Skeletal muscle tissue (tissue), 4 donors: ENCODE results near the gene IFI27. TPM values are rescaled to one million over a fixed set of nuclear protein-coding genes. Genes with fewer than 3 reads are reported as not detected.
A peak's percentile ranks its signal among the peaks of the same experiment; 100 is the strongest.

Source experiments
- H3K27ac ChIP-seq: one replicate; pipeline ENCODE4 v1.7.0; 2013; ENCODE audit warnings: mild to moderate bottlenecking, low read depth, low read length, inconsistent platforms
- H3K27me3 ChIP-seq, 3 donors: one replicate each; pipeline ENCODE4 v1.7.0; 2013; ENCODE audit warnings: low read length in 3 of 3; ENCODE audit not compliant: control insufficient read depth in 3 of 3, insufficient read depth in 3 of 3
- H3K36me3 ChIP-seq, 3 donors: one replicate each; pipeline ENCODE4 v1.7.0; 2013; ENCODE audit warnings: low read length in 3 of 3; ENCODE audit not compliant: control insufficient read depth in 3 of 3, insufficient read depth in 3 of 3
- H3K4me1 ChIP-seq, 3 donors: one replicate each; pipeline ENCODE4 v1.7.0; 2013; ENCODE audit warnings: low read length in 3 of 3, mild to moderate bottlenecking in 3 of 3; ENCODE audit not compliant: control insufficient read depth in 3 of 3, insufficient read depth in 3 of 3
- H3K4me3 ChIP-seq, 3 donors: one replicate each; pipeline ENCODE4 v1.7.0; 2013; ENCODE audit warnings: low read length in 3 of 3
- H3K9ac ChIP-seq, 3 donors: one replicate each; pipeline ENCODE4 v1.7.0; 2013; ENCODE audit warnings: low read length in 3 of 3, mild to moderate bottlenecking in 3 of 3, moderate library complexity in 2 of 3, low read depth in 1 of 3
- H3K9me3 ChIP-seq, 3 donors: one replicate each; pipeline ENCODE4 v1.7.0; 2013; ENCODE audit warnings: low read length in 3 of 3; ENCODE audit not compliant: control insufficient read depth in 3 of 3
- total RNA-seq: library from RNA; depleted of rRNA; stranded (reverse); fragments of >200 nt; gene quantifications from one replicate; pipeline ENCODE4 v1.2.3, GENCODE V29; 2014
- donor health status: Osteomylitis.

IFI27 gene
- total RNA-seq, 1 donor from 2014 or later, result 1.6 TPM

DNA sequence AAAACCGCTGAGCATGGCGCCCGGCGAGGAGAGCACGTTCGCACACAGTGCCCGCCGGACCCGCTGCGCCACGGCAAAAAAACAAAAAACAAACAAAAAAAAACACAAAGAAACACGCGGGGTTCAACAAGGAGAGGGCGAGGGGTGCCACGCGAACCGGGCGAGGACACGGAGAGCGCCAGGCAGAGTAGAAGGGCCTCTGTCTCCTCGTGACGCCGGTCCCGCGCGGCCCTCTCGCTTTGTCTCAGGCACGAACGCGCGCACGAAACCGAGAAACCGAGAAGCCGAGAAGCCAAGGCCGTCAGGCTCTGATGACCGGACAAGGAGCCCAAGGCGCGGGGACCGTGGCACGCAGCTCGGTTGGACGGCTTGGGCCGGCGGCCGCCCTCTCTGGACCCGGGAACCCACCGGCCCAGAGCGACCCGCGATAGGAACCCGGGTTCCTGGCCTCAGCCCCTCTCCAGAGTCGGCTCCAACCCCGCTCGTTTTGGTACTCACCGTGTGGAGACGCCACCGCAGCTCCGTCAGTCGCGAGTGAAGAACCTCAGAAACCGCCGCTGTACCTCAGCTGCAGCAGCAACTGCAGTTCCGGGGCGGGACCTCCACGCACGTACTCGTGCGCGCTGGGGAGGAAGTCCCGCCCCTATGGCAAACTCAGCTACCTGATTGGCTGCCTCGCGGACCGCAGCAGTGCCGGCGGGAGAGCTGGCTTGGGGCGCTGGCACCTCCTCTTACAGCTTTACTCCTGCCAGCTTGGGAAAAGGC, 29.7 kb upstream of the IFI27 start, which contains the start of the genes DDX24 and IFI27L1:
Gene DDX24 (minus strand): TSS at position 582 of the 765 bp plus-strand sequence. CDS start 1,460 bp downstream, outside the sequence.
Gene IFI27L1 (plus strand): TSS at position 690 of the 765 bp plus-strand sequence. CDS start 15,628 bp downstream, outside the sequence.
- Histone ChIP-seq H3K27ac (peak within 1 kb of the TSS; percentile 93), H3K36me3 (peaks cover 7 to 14% (median 10%) of the 10 kb centered on the region in 3 donors), H3K27me3 (no peaks in the 10 kb centered on the region), H3K4me1 (peaks cover 28 to 42% (median 36%) of the 10 kb centered on the region in 3 donors), H3K4me3 (peak within 1 kb of the TSS; percentile 92 to 95 (median 92)), H3K9ac (peak within 1 kb of the TSS; percentile 94 to 95 (median 94)), H3K9me3 (no peaks in the 10 kb centered on the region)

DNA sequence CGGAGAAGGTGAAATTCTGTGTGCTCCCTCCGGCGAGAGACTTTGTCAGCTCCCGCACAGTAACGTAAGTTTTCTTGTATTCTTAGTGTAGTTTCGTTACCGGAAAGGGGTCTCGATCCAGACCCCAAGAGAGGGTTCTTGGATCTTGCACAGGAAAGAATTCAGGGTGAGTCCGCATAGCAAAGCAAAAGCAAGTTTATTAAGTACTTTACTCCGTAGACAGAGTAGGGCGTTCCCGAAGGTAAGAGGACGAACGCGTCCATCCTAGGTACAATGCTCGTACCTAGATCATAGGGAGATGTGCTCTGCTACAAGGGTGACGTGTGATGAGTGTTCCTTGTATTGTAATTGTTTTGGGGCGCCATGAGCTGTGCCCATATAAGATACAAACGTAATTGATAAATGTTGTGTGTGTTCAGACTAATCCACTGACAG, 29.1 kb upstream of the IFI27 start:
- Histone ChIP-seq H3K9me3 (no peaks in the 10 kb centered on the region), H3K27me3 (no peaks in the 10 kb centered on the region), H3K27ac (peak overlapping the region; percentile 93), H3K36me3 (peaks cover 7 to 14% (median 10%) of the 10 kb centered on the region in 3 donors), H3K4me1 (peaks cover 28 to 42% (median 36%) of the 10 kb centered on the region in 3 donors), H3K4me3 (peak overlapping the region; percentile 92 to 95 (median 92)), H3K9ac (peak overlapping the region; percentile 94 to 95 (median 94))

DNA sequence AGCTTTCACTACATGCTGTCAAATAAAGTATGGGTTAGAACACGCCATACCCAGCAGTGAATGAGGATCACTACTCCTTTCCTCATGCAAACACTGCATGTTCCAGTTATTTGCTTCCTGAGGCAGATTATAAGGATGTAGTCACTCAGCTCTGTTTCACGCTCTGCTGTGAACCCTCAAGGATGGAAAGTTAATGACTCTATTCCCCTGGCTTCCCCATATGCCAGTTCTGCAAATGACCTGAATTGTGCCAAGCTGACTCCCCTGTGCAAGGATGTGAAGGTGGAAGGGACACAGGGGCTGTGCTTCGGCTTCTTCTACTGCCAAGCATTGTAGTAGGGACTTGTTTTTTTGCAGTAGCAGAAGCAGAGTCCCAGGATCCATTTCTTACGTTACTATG, 22.6 kb upstream of the IFI27 start:
- H3K4me3 ChIP-seq, result no peak overlapping the region
- H3K9me3 ChIP-seq, result no peaks in the 10 kb centered on the region
- no peak overlapping the region for H3K27ac ChIP-seq
- no peak overlapping the region for H3K9ac ChIP-seq
- H3K27me3 ChIP-seq, result no peaks in the 10 kb centered on the region
- no peaks in the 10 kb centered on the region for H3K4me1 ChIP-seq
- H3K36me3 ChIP-seq, result no peaks in the 10 kb centered on the region

DNA sequence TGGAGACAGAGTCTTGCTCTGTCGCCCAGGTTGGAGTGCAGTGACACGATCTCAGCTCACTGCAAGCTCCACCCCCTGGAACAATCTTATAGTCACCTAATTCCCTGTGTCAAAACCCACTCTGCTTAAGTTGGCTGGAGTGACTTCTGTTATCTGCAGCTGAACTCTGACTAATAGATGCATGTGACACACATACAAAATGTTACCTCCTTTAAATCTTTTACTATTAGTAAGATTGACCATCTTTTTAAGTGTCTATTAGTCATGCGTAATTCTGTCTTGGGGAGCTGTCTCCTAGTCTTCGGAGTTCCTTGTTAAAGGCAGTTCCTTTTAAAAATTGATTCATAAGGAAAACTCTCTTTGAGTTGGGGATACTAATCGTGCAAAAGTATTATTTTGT, 22.0 kb upstream of the IFI27 start:
- H3K9me3 ChIP-seq, result no peaks in the 10 kb centered on the region
- no peak overlapping the region for H3K9ac ChIP-seq
- no peaks in the 10 kb centered on the region for H3K36me3 ChIP-seq
- H3K4me3 ChIP-seq, result no peak overlapping the region
- H3K4me1 ChIP-seq, result no peaks in the 10 kb centered on the region
- no peaks in the 10 kb centered on the region for H3K27me3 ChIP-seq
- no peak overlapping the region for H3K27ac ChIP-seq

DNA sequence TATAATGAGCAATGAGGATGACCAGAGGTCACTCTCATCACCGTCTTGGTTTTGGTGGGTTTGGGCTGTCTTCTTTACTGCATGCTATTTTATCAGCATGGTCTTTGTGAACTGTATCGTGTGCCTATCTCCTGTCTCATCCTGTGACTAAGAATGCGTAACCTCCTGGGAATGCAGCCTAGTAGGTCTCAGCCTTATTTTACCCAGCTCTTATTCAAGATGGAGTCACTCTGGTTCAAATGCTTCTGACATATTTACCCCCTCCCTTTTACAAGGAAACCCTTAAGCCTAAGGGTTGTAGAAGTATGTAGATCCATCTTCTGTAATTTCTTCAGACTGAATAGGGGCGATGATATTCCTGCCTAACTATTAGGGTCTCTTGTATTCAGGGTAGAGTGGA, 21.1 kb upstream of the IFI27 start:
- Histone ChIP-seq H3K27me3 (no peaks in the 10 kb centered on the region), H3K4me3 (no peak overlapping the region), H3K27ac (no peak overlapping the region), H3K4me1 (no peaks in the 10 kb centered on the region), H3K9me3 (no peaks in the 10 kb centered on the region), H3K36me3 (no peaks in the 10 kb centered on the region), H3K9ac (no peak overlapping the region)

DNA sequence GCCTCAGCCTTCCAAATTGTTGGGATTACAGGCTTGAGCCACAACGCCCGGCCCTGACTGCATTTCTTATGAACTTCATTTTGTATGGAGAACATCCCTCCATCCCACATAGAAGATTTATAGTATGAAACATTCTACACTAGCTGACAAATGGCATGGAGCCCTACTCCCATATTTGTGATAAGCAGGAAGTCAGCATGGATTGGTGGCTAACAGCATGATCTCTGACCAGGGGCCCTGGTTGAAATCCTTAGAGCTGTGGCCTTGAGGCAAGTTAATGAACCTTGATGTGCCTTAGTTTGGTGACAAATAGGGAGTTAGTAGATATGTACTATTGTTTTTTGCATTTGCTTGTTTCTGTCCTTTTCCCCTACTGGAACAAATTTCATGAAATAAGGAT, 17.1 kb upstream of the IFI27 start:
- no peak overlapping the region for H3K4me3 ChIP-seq
- no peak overlapping the region for H3K27ac ChIP-seq
- H3K36me3 ChIP-seq, result peaks cover 0 to 5% (median 3%) of the 10 kb centered on the region in 3 donors
- H3K4me1 ChIP-seq, result no peaks in the 10 kb centered on the region
- no peaks in the 10 kb centered on the region for H3K9me3 ChIP-seq
- H3K27me3 ChIP-seq, result no peaks in the 10 kb centered on the region
- H3K9ac ChIP-seq, result no peak overlapping the region

DNA sequence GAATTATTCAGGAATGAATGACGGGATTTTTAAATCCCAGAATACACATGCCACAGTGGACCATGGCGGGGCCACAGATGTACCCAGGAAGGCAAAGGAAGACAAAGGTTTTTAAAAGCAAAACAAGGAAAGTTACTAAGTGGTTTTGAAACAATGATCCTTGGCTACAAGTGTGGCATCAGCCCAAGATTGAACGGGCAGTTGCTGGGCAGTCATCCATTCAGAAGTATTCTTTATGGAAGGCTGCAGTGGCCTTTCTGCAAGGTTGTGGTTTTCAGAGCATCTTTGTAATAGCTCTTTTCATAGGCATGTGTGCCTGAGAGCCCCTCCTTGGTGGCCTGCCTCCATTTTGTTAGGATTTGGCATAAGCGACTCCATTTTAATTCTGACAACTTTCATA, 13.4 kb upstream of the IFI27 start:
- no peak overlapping the region for H3K27ac ChIP-seq
- no peak overlapping the region for H3K4me3 ChIP-seq
- H3K4me1 ChIP-seq, result peaks cover 0 to 6% (median 0%) of the 10 kb centered on the region in 3 donors
- no peak overlapping the region for H3K9ac ChIP-seq
- H3K27me3 ChIP-seq, result no peaks in the 10 kb centered on the region
- H3K9me3 ChIP-seq, result no peaks in the 10 kb centered on the region
- peaks cover 0 to 5% (median 3%) of the 10 kb centered on the region in 3 donors for H3K36me3 ChIP-seq

DNA sequence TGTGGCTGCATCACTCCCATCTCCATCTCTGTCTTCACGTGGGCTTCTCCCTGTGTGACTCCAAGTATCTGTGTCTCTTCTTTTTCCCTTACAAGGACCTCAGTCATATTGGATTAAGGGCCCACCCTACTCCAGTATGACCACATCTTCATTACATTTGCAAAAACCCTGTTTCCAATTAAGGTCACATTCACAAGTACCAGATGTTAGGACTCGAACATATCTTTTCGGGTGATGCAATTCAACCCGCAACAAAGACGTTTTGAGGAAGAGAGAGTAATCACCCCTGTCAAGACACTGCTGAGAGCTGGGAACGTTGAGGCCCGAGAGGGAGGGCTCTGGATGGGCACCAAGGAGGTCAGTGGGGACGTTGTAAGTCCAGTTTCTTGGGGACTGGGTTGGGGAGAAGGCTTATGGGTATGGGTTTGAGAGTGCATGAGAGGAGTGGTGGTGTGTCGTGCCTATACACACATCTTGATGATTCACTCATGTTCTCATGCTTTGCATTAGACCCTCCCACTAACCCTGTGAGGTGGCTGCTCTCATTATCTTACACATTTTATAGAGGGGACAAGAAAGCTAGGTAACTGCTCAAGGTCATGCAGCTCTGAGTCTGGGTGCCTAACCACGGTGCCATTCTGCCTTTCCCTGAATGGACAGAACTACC, 12.1 kb upstream of the IFI27 start:
- Histone ChIP-seq H3K9me3 (no peaks in the 10 kb centered on the region), H3K27ac (no peak overlapping the region), H3K36me3 (peaks cover 0 to 5% (median 3%) of the 10 kb centered on the region in 3 donors), H3K9ac (no peak overlapping the region), H3K27me3 (no peaks in the 10 kb centered on the region), H3K4me1 (peaks cover 0 to 6% (median 0%) of the 10 kb centered on the region in 3 donors), H3K4me3 (no peak overlapping the region)

DNA sequence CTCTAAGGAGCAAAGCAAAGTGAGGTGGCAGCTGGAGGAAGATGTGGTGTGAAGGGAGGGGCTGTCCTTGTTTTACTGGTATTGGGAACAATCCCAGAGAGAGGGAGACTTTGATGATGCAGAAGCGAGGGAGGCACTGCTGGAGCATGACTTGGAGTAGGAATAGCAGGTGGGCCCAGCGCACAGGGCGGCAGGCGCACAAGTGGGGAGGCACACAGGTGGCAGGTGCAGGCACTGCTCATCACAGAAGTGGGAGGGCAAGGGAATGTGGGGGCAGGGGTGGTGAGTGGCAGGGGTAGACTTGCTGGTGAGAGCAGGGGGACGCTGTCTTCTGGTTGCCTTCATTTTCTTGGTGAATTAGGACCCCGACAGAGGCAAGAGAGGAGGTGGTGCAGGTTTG, 11.5 kb upstream of the IFI27 start:
- Histone ChIP-seq H3K4me1 (peaks cover 0 to 6% (median 0%) of the 10 kb centered on the region in 3 donors), H3K27me3 (no peaks in the 10 kb centered on the region), H3K27ac (no peak overlapping the region), H3K9ac (no peak overlapping the region), H3K4me3 (no peak overlapping the region), H3K36me3 (peaks cover 0 to 5% (median 3%) of the 10 kb centered on the region in 3 donors), H3K9me3 (no peaks in the 10 kb centered on the region)

DNA sequence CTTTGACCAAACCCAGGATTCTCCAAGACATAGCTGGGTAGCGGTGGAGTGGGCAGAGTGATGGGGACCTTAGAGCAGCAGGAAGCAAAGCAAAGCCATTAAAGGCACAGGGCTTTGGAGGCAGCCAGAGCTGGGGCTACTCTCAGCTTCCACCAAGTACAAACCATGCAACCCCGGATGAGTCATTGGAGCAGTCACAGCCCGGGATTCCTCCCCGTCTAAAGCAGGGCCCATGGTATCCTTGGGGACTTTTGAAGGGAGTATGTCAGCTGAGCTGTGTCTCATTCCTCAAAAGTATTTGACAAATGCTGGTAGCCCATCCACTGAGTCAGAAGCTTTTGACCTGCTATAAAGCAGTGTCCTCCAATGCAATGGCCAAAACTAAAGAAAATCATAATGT, 9.7 kb upstream of the IFI27 start:
- H3K9ac ChIP-seq, result no peak overlapping the region
- H3K36me3 ChIP-seq, result peaks cover 0 to 5% (median 3%) of the 10 kb centered on the region in 3 donors
- H3K9me3 ChIP-seq, result no peaks in the 10 kb centered on the region
- H3K27me3 ChIP-seq, result no peaks in the 10 kb centered on the region
- H3K4me3 ChIP-seq, result no peak overlapping the region
- peaks cover 0 to 6% (median 0%) of the 10 kb centered on the region in 3 donors for H3K4me1 ChIP-seq
- H3K27ac ChIP-seq, result no peak overlapping the region
